Activated T-cell treated with anti-CD3 and anti-CD28 coated beads for 1 hour (primary cell): ENCODE measurements around the gene FNDC3B.

Source experiments
- DNase-seq: peaks from one replicate; pipeline ENCODE4 v3.0.0-alpha.2; 2020; ENCODE audit warnings: low read depth

The FNDC3B gene

DNA sequence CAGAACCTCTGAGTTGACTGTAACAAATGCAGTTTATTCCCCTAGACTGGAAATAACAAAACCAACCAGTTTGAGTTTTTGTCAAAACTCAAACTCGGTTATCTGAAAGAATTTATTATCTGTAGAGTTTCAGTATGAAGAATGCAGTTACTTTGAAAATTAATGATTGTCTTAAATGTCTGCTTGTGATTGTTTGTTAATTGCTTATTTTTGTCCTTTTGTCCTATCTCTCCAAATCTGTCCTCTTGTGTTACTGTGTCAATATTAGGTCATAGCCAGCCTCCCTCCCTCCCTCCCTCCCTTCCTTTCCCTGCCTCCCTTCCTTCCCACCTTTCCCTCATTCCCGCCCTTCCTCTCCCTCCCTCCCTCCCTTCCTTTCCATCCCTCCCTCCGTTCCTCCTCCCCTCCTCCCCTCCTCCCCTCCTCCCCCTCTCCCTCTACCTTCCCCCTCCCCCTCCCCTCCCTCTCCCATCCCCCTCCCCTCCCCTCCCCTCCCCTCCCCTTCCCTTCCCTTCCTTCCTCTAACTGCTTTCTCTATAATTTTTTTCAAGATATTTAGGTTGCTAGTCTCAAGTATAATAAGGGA is 153.5 kb downstream of the FNDC3B start:
- no peak for DNase-seq

DNA sequence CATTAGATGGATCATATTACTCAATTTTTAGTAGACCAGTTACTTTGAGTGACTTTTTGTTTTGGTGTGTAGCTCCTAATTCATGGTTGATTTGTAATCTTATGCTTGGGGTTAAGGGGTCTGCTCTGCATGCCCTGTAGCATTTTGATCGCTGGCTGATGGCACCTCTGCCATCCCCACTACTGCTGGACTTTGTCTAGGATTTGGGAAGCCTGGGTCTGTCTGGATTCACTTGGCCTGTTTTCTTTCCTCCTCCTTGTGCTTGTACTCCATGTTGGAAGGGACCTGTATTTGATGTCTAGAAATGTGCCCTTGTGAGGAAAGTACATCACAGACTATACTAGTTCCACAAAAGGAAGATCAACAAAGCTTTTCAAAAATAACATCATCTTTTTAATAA is 154.1 kb downstream of the FNDC3B start:
- no peak for DNase-seq

DNA sequence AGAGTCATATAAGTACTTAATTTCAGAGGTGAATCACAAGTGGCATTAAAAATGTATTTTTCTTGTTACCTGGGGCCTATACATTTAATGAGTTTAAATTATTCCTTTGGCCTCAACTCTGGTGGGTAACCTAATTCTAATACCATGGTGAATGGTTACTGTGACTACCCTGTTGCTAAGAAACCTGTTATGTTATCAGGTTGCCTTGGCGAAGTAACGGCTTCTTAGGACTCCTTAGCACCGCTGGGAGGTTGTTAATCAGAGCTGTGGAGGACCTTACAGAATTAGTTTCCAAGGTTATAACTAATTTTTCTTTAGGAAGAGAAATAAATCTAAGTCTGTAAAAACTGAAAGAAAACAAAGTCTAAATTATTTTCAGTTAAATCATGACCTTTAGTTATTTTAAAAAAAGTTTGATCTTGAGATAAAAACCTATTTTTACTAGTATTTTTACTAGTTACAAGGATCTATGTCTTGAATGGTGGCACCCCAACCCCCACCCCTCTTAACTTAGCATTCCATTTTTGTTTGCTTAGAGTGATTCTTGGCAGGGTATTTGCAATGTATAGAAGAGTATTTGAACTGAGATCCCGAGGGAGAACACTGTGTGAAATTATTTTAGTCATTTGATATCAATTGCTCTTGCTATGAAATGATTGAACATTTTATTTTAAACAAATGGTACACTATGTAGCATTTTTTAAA is 155.5 kb downstream of the FNDC3B start:
- no peak for DNase-seq

GRCh38 chr3:172195407-172195754 is 156.0 kb downstream of the FNDC3B start:
- DNase-seq, result no peak

- DNase-seq, result no peak
Observed at GRCh38 chr3:172197344-172197743, 158.0 kb downstream of the FNDC3B start.

DNA sequence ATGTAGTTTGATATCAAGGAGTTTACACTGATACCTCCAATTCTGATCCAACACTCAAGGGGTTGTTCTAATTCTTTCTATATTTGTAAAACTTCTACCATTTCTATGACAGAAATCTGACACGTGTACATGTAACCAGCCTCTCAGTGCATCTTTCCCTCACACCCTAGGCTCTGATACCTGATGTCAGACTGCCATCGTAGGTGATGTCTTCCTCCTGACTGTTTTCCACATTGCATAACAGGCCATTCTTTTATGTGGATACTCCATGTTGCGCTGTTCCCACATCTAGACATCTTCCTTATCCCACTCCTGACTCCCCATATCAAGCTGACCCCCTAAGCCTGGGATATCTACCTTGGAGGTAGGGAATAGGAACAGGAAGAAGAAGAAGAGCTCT is 159.1 kb downstream of the FNDC3B start:
- DNase-seq, result no peak

DNA sequence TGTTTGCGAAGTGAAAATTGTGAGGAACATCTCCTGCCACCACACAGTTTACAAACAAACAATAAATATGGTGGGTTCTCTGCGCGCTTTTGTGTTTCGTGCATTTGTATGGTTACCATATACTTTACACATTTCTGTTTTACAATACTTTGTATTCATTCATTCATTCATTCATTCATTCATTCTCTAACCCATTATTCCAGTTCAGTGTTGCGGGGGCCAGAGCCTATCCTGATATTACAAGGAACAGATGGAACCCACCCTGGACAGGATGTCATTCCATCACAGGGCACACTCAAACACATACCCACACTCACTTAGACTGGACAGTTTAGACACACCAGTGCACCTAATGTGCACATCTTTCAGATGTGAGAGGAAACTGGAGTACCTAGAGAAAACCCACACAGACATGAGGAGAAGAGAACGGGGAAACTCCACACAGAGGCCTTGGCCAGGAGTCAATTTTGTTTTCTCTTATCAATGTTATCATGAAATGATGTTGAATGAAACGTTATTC is 160.5 kb downstream of the FNDC3B start:
- DNase-seq, result no peak

DNA sequence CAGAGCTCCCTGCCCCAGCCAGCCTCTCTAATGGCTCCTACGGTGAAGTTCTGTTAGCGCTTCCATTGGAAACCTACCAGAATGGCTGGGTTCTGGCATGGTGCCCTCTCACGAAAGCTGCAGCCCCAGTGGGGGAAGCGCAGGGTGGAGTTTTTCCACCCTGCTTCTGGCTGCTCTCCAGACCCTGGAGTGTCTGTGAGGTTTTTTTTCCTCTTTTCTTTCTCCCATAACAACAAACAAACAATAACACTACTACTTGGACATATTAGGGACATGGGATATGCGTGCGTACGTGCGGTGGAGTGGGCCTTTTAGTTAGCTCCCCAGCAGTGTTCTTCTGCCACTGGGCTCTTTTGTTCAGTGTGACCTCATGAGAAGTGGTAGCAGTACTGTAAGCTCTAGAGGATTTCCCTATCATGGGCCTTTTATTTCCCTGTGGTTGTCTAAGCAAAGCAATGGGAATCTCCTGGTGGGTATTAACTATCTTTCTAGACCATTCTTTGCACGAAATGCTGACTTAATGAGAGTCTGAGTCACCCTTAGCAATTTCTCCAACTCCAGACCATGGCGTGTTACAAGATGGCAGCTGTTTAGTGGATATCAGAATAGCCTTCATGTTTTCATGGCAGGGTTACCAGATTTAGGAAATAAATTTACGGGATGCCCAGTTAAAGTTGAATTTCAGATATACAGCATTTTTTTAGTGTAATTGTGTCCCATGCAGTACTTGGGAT is 161.9 kb downstream of the FNDC3B start:
- DNase-seq, result no peak

GRCh38 chr3:172201870-172202236 is 162.5 kb downstream of the FNDC3B start:
- no peak for DNase-seq

DNA sequence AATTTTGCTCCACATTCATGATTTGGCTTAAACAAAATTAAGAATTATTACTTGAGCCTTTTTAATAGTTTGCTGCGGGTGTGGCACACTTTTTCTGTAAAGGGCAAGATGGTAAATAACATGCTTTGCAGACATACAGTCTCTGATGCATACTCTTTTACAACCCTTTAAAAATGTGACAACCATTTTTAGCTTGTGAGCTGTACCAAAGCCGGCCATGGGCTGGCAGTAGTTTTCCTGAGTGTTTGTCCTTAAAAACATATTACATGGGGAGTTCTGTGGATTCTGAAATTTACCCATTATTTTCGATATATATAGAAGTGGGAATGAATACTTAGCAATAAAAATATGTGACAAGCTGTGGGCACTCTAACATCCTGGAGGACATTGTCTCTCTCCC is 163.4 kb downstream of the FNDC3B start:
- no peak for DNase-seq

- no peak for DNase-seq
Observed at GRCh38 chr3:172203522-172204258, 164.3 kb downstream of the FNDC3B start.

GRCh38 chr3:172204716-172205115 is 165.3 kb downstream of the FNDC3B start:
- no peak for DNase-seq

DNA sequence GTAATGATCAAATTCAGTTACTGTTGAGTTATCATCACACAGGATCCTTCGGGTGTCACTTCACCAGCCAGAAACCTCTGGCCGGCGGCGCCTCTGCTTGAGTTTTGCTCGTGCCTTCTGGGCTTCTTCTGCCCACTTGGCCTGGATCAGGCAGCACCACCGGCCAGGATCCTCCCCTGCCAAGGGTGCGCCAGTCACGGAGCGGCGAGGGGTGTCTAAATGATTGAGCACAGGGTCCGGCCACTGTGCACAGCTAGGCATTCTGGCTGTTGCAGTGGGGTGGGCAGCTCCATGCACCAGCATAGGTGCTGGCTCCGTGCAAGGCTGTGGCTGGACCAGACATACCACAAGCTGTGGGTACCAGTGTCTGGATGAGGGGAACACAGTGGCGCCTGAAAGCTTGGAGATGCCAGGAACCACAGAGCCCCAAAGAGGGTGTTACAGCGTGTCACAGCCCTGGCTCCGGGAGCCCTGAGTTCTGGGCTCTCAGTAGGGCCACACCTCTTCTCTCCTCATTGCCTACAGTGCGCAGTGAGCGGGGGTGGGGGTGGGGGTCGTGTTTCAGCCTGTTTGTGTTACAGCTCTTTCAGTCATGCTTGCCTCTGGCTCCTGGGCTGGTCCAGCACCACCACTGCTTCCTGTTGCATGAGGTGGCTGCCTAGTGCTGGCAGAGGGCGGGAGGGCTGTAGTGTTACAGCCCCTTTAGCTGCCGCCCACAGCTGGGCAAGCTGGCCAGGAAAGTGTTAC is 169.4 kb downstream of the FNDC3B start:
- no peak for DNase-seq

GRCh38 chr3:172209333-172210321 is 170.2 kb downstream of the FNDC3B start:
- DNase-seq, result no peak

DNA sequence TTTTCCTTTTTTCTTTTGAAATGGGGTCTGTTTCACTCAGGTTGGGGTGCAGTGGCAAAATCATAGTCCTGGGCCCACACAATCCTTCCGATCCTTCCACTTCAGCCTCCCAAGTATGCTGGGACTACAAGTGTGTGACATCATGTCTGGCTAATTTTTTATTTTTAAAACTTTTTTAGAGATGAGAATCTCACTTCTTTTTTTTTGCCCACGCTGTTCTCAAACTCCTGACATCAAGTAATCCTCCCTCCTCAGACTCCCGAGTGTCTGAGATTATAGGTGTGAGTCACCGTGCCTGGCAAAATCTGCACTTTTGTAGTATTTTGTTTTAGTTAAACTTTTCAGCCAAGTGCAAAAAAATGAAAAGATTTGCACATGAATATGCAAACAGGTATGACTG is 171.0 kb downstream of the FNDC3B start:
- no peak for DNase-seq

GRCh38 chr3:172211123-172211522 is 171.7 kb downstream of the FNDC3B start:
- DNase-seq, result no peak

DNA sequence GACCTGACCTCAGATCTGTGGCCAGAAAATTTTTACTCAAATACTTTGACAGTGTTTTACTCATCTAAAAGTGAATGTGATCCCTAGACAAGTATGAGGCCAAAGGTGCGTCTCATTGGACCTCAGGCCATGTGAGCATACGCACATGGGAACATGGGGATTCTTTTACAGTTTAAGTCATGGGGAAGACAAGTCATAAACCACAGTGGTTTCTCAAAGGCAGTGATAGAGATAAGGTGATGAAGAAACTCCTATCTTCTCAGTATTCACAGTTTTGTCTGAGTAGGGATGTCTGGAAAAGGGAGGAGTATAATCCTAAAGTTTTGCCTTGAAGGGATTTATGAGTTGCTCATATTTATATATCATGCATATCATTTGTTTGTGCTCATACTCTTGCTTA is 173.8 kb downstream of the FNDC3B start:
- no peak for DNase-seq

GRCh38 chr3:172213904-172214303 is 174.5 kb downstream of the FNDC3B start:
- DNase-seq, result no peak

- DNase-seq, result no peak
Observed at GRCh38 chr3:172216267-172216666, 176.9 kb downstream of the FNDC3B start.

- DNase-seq, result no peak
Observed at GRCh38 chr3:172216911-172217310, 177.5 kb downstream of the FNDC3B start.

DNA sequence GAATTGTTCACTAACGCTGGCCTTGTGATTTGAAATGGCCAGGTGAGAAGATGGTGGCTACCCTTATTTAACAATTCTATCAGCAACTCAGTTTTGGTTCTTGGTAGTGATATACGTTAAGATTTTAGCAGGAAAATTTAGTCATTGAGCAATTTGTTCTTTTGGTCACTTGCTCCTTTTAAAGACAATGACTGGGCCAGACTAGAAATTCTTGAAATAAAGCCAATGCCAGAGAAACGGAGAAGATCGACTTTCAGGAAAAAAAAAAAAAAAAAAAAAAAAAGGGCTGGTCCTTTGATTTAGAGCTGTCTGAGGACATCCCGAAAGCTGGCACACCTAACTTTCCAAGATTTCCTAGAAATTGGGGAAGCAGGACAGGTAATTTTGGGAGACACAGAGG is 178.5 kb downstream of the FNDC3B start:
- no peak for DNase-seq
